ENCODE results near the gene PLCB2. TPM values are rescaled to one million over a fixed set of nuclear protein-coding genes. Genes with fewer than 3 reads are reported as not detected.

Gene PLCB2
- polyA plus RNA-seq, 3 donors, result 6.7 to 8.7 (median 8.3) TPM

DNA sequence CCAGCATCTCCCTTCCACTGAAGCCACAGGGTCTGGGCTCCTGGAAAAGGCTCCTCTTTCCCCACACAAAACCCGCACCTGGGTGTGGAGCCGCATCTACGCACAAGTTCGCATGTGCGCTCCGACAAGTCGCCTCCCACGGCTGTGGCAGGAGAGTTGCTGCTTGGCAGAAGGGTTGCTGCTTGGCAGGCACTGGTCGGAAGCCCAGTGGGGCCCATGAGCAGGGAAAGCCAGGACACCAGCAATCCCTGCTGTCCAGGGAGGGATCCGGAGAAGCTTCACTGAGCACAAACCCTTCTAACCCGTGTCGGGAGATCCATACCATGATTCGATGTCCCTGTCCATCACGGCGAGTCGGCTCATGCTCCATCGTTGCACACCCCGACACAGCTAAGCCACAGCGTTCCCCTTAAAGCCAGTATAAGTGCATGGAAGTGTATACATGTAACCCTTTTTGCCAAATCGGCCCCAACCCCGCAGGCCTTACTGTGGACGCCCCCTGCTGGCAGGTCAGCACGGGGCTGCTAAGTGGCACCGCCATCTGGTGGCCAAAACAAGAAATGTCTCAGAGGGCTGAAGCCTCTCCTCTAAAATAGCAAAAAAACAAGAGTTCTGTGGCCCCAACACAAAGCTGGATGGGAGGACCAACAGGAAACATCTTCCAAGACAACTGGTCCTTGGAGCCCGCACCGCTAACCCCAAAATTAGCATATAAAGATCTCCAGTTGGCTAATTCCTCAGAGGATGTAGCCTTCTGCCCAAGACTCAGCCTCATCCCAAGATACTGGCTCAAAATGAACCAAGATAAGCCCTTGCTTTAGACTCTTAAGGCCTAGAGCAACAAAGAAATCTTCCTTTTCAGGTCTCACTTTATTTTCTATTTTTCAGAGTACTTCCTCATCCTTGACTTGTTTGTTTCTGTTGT is 33.1 kb downstream of the PLCB2 start:
- DNase-seq (ENCODE audit: low read depth in 3 of 3, low spot score in 2 of 3), result no peak

DNA sequence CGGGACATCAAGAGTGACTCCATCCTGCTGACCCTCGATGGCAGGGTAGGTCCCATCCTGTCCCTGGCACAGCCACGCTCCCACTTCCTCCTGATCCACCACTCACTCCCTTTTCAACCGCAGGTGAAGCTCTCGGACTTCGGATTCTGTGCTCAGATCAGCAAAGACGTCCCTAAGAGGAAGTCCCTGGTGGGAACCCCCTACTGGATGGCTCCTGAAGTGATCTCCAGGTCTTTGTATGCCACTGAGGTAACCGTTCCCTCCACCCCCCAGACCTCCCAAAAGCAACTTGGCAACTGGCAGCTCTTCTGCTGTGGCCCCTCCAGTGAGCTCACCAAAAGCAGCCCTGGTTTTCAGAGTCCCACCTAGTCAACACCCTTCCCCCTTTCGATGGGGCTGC is 34.3 kb downstream of the PLCB2 start:
- no peak for DNase-seq (ENCODE audit: low read depth in 3 of 3, low spot score in 2 of 3)

DNA sequence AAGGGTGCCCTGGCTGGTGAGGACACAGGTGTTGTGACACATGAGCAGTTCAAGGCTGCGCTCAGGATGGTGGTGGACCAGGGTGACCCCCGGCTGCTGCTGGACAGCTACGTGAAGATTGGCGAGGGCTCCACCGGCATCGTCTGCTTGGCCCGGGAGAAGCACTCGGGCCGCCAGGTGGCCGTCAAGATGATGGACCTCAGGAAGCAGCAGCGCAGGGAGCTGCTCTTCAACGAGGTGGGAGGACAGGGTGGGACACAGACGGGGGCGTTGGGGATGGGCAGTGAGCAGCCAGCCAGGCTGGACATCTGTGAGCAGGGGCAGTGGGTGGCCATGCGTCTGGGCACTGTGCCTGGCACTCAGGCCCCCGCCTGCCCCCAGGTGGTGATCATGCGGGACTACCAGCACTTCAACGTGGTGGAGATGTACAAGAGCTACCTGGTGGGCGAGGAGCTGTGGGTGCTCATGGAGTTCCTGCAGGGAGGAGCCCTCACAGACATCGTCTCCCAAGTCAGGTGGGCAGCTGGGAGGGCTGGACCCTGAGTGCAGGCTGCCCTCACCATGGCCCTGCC is 35.2 kb downstream of the PLCB2 start:
- DNase-seq (ENCODE audit: low read depth in 3 of 3, low spot score in 2 of 3), result no peak

DNA sequence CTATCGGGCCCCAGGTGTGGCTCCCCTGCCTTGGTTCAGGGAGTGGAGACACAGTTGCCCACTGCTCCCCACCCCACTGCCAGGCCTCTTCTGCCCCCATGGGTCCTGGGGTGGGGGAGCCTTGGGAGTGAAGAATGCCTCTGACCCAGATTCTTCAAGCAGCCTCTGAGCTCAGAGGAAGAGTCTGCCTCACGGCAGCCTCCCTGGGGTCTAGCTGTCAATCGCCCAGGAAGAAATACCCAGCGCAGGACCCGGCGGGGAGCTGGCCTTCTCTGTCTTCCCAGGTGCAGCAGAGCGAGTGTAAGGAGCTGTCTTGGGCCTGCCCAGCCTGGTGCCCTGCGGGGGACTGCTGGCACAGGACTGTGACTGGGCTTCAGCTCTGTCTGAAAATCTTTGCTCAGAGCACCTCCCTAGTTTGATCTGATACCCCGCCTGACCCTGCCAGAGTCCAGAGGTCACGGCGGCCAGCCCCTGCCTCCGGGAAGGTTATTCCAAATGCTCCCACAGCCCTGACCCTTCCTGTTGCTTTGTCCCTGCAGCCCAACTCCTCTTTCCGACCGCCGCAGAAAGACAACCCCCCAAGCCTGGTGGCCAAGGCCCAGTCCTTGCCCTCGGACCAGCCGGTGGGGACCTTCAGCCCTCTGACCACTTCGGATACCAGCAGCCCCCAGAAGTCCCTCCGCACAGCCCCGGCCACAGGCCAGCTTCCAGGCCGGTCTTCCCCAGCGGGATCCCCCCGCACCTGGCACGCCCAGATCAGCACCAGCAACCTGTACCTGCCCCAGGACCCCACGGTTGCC is 35.9 kb downstream of the PLCB2 start:
- DNase-seq (ENCODE audit: low read depth in 3 of 3, low spot score in 2 of 3), result no peak

DNA sequence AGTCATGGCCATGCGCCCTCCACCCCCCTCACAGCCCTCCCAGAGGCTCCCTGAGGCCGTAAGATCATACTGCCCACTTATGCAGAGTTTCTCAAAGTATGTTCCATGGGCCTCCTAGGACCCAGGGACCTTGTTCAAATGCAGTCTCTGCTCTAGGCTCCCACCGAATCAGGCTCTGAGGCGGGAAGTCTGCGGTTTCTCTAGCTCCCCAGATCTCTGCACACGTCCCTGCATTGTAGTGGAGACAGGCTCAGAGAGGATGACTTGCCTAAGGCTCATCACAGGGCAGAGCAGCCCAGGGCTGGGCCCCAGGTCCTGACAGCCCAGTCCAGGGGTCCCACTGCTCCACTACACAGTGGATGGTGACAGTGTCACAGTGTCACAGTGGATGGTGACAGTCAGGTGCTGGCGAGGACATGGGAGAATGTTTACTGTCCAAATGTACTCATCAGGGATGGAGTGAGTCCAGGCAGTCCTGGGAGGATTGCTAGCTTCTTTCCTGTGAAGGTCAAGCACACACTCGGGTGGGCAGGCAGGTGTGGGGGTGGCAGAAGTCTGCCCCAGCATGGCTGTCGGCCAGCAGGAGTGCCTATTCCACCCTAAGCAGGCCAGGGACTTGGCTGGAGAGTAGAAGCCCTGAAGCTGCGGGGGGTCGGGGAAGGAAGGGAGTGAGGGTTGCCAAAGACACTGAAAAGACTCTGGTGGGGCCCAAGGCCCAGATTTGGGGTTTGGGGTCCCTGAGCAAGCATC is 37.3 kb downstream of the PLCB2 start:
- DNase-seq (ENCODE audit: low read depth in 3 of 3, low spot score in 2 of 3), result no peak

DNA sequence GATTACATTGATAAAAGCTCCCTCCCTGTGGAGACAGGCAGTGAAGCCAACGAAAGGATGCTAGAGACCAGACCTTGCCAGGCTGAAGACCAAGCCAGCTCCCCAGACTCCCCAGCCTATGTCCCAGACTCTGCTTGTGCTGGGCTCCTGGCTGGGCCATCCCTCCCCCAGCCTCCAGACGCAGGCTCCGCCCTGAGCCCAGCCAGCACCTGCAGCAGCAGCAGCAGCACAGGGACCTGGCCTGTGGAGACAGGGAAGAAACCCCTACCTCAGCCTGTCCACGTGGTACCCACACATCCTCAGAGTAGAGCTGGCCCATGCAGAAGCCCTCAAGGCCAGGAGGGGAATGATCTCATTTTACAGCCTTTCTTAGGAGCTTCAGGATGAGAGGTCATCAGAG is 38.1 kb downstream of the PLCB2 start:
- DNase-seq (ENCODE audit: low read depth in 3 of 3, low spot score in 2 of 3), result no peak

DNA sequence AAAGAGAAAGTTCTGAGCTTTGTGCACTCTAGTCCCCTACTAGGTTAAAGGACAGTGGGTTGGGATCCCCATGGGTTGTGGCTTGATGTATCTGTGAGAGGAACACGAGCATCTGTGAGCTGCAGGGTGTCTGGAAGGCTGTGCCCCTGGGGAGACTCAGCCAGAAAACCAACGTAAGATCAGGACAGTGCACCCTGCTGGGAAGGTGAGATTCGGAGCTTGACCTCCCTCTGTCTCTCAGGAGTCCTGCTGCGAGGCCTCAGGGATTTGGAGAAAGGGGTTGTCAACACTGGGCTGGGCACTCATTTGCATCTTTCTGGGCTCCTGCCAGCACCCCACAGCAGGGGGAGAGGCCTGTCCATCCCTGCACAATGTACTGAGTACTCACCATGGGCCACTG is 40.1 kb downstream of the PLCB2 start:
- DNase-seq (ENCODE audit: low read depth in 3 of 3, low spot score in 2 of 3), result no peak

DNA sequence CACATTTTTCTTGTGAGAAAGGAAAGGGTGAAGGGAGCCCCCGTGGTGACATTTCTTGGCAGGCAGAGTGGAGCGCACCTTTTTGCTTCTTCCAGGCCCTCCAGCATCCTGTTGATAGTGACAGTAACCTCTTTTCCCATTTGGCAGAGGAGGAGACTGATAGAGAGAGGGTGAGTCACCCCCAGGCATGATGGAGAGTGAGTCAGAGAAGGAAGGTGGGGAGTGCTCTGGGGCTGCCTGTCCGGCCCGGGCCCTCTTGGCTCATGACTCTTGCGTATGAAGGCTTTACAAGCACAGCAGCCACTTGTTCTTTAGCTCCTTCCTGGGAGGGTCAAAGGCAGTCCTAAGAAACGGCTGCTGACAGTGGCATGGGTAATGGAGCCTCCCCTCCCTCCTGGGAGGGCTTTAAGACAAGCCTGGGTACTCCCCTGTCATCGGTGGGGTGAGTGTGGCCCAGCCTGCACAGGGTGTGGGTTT is 40.9 kb downstream of the PLCB2 start:
- DNase-seq (ENCODE audit: low read depth in 3 of 3, low spot score in 2 of 3), result no peak

DNA sequence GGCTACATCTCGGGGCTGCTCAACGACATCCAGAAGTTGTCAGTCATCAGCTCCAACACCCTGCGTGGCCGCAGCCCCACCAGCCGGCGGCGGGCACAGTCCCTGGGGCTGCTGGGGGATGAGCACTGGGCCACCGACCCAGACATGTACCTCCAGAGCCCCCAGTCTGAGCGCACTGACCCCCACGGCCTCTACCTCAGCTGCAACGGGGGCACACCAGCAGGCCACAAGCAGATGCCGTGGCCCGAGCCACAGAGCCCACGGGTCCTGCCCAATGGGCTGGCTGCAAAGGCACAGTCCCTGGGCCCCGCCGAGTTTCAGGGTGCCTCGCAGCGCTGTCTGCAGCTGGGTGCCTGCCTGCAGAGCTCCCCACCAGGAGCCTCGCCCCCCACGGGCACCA is 41.9 kb downstream of the PLCB2 start:
- no peak for DNase-seq (ENCODE audit: low read depth in 3 of 3, low spot score in 2 of 3)

DNA sequence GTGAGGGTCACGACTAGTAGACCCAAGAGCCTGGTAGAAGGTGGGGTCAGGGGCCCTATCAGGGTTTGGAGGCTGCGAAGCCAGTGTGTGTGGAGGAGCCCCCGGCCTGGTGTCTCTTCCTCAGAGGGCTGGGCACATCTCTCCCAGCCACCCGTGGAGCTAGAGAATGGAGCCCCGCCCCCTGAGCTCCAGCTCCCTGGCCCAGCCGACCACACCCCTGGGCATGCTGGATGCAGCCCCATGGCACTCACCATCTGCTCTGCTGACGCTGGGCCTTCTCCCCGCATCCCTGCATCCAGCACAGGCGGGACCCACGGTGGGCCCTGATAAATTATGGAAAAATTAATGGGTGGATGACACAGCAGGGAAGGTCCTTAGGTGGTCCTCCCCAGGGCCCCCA is 42.4 kb downstream of the PLCB2 start:
- DNase-seq (ENCODE audit: low read depth in 3 of 3, low spot score in 2 of 3), result no peak

DNA sequence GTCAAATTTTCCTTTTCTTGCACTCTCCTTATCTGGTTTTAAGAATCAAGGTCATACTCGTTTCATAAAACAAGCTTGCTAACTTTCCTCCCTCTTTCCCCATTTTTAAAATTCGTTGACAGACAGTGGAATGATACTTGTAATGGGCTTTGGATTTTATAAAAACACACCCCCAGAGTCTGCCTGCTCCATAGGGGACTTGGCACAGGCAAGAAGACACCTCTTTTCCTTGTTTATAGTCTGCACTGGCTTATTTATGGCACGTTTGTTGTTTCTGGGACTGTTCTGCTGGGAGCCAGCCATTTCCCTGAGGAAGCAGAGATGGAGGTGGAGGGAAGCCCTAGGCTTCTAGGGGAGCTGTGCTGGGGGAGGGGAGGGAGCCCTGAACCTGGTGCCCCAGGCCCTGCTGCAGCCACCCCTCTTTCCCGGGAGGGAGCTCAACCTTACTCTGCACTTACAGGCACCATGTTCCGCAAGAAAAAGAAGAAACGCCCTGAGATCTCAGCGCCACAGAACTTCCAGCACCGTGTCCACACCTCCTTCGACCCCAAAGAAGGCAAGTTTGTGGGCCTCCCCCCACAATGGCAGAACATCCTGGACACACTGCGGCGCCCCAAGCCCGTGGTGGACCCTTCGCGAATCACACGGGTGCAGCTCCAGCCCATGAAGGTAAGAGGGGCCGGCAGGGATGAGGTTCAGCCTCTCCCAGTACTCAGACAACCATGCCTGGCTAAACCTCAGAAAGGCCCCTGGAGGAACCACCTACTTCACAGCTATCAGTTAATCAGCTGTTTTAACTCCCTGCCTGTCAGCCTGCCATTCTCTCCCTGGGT is 43.2 kb downstream of the PLCB2 start:
- DNase-seq (ENCODE audit: low read depth in 3 of 3, low spot score in 2 of 3), result no peak

DNA sequence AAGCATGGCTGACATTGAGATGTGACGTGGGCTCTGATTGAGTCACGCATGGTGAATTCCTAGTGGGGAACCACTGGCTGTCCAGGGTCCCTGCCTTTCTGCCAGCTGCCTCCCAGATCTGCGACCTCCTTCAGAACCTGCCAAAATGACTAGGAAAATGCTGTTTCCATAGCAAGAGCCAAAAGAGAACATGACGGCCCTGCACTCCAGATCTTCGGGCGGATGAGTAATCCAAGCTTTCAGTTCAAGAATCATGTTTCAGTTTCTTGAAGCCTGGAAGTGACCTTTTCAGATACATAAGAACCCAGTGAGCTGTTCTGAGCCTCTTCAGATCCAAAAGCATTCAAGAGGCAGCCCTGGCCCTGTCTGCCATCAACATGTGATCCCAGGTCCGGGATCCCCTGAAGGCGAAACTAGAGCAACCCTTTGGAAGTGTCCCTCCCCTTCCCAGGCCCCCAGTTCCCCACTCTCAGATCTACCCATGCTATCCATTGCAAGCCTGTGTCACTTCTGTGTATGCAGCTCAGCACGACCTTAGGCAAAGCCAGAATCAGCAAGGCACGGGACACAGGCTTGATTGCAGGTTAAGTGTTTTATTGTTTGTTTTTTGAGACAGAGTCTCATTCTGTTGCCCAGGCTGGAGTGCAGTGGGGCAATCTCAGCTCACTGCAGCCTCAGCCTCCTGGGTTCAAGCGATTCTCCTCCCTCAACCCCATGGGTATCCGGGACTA is 44.5 kb downstream of the PLCB2 start:
- DNase-seq (ENCODE audit: low read depth in 3 of 3, low spot score in 2 of 3), result no peak

DNA sequence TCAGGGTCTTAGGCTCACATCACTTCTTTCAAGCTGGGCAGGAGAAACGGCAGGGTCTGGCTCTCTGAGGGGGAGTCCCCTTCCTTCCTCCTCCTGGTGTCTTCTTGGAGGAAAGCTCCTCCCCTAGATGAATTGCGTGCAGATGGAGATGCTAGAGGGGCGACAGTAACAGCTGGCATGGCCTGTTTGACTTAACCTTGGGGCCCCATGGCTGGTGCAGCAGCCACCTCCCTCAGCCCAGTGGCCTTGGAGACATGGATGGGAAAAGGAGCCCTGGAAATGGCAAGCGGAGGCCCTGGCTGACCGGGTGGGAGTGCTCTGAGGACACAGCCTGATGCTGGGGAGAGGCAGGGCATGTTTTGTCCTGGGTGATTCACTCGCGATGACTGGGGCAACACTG is 48.7 kb downstream of the PLCB2 start:
- no peak for DNase-seq (ENCODE audit: low read depth in 3 of 3, low spot score in 2 of 3)

DNA sequence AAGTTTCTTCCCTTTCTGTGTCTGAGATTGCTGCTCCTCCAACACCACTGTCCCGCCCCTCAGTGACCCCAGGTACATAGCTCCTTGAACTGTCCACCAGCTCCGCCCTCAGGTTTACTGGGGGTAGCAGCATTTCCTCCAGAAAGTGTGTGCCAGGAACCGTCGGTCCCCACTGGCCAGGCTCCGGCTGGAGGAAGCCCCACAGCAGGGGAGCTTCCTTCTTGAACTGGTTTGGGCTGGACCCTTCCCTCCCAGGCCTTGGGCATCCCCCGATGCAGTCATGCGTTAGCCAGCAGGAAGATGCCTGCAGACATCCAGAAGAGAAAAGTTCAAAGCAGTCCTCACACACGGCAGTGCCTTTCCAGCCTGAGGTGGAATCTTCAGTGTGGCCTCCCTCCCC is 49.2 kb downstream of the PLCB2 start:
- DNase-seq (ENCODE audit: low read depth in 3 of 3, low spot score in 2 of 3), result no peak

DNA sequence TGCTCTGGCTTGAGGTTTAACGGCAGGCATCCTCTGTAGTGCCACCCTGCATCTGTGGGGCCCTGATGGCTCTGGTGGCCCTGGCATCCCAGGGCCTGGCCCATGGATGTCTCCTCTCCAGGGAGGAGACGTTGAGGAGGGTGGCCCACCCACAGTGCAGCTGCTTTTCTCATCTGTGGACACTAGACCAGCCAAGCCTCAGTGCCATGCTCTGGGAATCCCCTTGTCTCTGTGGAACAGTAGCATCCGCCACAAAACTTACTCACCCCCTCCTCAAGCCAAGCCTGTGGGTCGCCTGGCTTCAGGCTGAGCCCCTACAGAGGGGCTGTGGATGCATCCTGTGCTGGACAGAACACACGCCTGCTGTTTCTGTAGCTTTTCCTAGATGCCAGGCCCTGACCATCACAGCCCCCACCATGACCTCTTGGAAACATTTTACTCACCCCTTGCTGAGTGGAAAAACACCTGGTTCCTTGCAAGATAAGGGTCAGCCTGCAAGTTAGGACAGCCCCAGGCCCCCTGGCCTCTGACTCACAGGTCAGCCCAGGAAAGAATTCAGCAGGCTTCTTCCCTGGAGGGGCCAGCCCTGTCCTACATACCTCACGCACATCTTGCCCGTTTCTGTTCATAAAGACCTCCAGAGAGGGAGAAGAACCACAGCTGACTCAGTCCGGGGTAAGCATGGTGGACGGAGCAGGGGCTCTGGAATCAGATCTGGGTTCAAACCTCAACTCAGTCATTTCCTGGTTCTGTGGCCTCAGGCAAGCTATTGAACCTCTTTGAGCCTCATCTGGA is 49.9 kb downstream of the PLCB2 start:
- DNase-seq (ENCODE audit: low read depth in 3 of 3, low spot score in 2 of 3), result no peak

DNA sequence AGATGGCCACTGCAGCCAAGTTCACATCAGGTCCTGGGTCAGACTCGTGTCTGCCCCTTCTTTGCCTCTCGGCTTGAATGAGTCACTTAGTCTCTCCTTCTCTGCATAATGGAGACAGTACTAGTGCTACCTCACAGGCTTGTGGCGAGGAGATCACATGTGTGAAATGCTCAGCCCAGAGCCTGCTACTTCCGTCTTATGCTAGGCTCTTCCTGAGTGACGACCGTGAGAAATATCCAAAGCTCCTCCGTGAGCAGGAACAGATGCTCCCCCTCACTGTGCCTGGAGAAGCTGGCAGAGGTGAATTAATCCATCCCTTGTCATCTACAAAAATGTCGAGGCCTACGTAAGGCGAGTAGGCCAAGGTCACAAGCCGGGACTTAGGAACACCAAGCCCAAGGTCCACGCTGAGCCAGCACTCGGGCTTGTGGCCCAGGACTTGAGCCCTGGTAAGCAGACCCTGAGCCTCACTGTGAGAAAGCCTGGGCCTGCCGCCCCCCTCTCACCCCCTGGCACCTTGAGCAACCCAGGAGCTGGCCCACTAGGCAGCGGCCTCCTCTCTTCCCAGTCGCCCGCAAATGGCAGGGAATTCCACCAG is 51.0 kb downstream of the PLCB2 start:
- no peak for DNase-seq (ENCODE audit: low read depth in 3 of 3, low spot score in 2 of 3)

DNA sequence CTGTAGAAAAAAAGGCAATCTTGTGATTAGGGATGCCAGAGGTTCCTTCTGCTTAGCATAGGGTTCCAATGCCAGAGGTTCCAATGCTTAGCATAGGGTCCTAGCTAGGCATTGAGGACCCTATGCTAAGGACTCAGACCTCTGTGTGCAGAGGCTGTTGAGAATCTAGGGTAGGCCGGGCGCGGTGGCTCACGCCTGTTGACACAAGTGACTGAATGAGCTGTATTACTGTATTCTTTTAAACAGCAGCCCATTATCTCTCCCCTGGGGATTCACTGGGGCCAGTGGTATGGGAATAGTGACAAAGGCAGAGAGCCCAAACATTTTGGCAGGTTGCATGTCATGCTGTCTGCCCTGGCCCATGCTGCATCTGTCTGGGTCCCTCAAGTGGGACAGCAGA is 52.7 kb downstream of the PLCB2 start:
- no peak for DNase-seq (ENCODE audit: low read depth in 3 of 3, low spot score in 2 of 3)

DNA sequence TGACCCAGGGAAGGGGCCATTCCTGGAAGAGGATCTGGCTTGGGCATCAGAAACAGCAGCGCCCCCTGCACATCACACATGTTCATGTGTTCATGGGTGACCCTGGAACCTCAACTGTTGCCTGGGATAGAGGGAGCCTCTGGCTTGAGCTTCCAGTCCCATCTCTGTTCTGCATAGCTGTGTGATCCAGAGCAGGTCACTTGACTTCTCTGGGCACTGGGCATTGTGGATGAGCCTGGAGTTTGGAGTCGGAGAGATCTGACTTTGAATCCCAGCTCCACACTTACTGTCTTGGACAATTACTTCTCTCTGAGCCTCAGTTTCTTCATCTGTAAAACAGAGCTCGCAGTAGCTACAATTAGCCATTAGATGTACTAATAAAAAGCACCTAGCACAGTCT is 53.3 kb downstream of the PLCB2 start:
- no peak for DNase-seq (ENCODE audit: low read depth in 3 of 3, low spot score in 2 of 3)
